GM23338 (cell line): ENCODE measurements around the gene HECTD1. TPM values are rescaled to one million over a fixed set of nuclear protein-coding genes. Genes with fewer than 3 reads are reported as not detected.

Source experiments
- ATAC-seq: fragments of 200-7000 bp; cut with Tn5 transposase; 3 replicates; pipeline ENCODE4 v1.9.1; 2020
- DNase-seq: peaks from one replicate; pipeline ENCODE4 v3.0.0-alpha.2; 2015; ENCODE audit warnings: low spot score
- H2AFZ ChIP-seq: fragments of 200-600 bp; sonication (generic); 2 replicates; pipeline ENCODE4 v1.8.0; 2016; ENCODE audit warnings: antibody characterized with exemption, mild to moderate bottlenecking, moderate library complexity
- H3F3A ChIP-seq: fragments of 200-600 bp; sonication (generic); replicated peaks from 2 replicates; pipeline ENCODE4 v1.8.0; 2017; ENCODE audit warnings: antibody characterized with exemption, mixed run types, low read depth
- H3K27ac ChIP-seq: fragments of 200-600 bp; sonication (generic); 2 replicates; pipeline ENCODE4 v1.6.1; 2016; ENCODE audit warnings: low read depth
- H3K27me3 ChIP-seq: fragments of 200-600 bp; sonication (generic); 2 replicates; pipeline ENCODE4 v1.8.0; 2016; ENCODE audit warnings: mild to moderate bottlenecking, mixed run types, moderate library complexity; ENCODE audit not compliant: insufficient read depth
- H3K36me3 ChIP-seq: fragments of 200-600 bp; sonication (generic); 2 replicates; pipeline ENCODE4 v1.8.0; 2016; ENCODE audit warnings: mild to moderate bottlenecking; ENCODE audit not compliant: insufficient read depth
- H3K4me1 ChIP-seq: fragments of 200-600 bp; sonication (generic); 2 replicates; pipeline ENCODE4 v1.8.0; 2016; ENCODE audit warnings: mild to moderate bottlenecking, moderate library complexity; ENCODE audit not compliant: insufficient read depth
- H3K4me2 ChIP-seq: fragments of 200-600 bp; sonication (generic); 2 replicates; pipeline ENCODE4 v1.7.1; 2017; ENCODE audit warnings: mixed run types
- H3K4me3 ChIP-seq: fragments of 200-600 bp; sonication (generic); 2 replicates; pipeline ENCODE4 v1.6.1; 2016; ENCODE audit warnings: mixed run types
- H3K79me2 ChIP-seq: fragments of 200-600 bp; sonication (generic); replicated peaks from 2 replicates; pipeline ENCODE4 v1.8.0; 2017; ENCODE audit warnings: mild to moderate bottlenecking; ENCODE audit not compliant: insufficient read depth
- H3K9me2 ChIP-seq: fragments of 200-600 bp; sonication (generic); 2 replicates; pipeline ENCODE4 v1.8.0; 2017; ENCODE audit not compliant: insufficient read depth
- H4K20me1 ChIP-seq: fragments of 200-600 bp; sonication (generic); replicated peaks from 2 replicates; pipeline ENCODE4 v1.8.0; 2017; ENCODE audit warnings: mild to moderate bottlenecking; ENCODE audit not compliant: insufficient read depth
- H3K27ac Mint-ChIP-seq: 2 replicates; pipeline ENCODE4 v1.8.0; 2020; ENCODE audit warnings: inconsistent platforms, mild to moderate bottlenecking, moderate library complexity, mixed read lengths
- H3K27me3 Mint-ChIP-seq: 3 replicates; pipeline ENCODE4 v1.8.0; 2022; ENCODE audit warnings: low read depth, mild to moderate bottlenecking, moderate library complexity, mixed read lengths, inconsistent platforms; ENCODE audit not compliant: insufficient read depth, poor library complexity
- H3K36me3 Mint-ChIP-seq: 3 replicates; pipeline ENCODE4 v1.8.0; 2021; ENCODE audit warnings: low read depth, mild to moderate bottlenecking, inconsistent platforms, moderate library complexity, mixed read lengths
- H3K4me1 Mint-ChIP-seq: 3 replicates; pipeline ENCODE4 v1.8.0; 2020; ENCODE audit warnings: mild to moderate bottlenecking, inconsistent platforms, mixed read lengths
- H3K4me3 Mint-ChIP-seq: 3 replicates; pipeline ENCODE4 v1.8.0; 2021; ENCODE audit warnings: moderate library complexity, mild to moderate bottlenecking, inconsistent platforms, mixed read lengths
- H3K9me3 Mint-ChIP-seq: 3 replicates; pipeline ENCODE4 v1.8.0; 2020; ENCODE audit warnings: moderate library complexity, mild to moderate bottlenecking, inconsistent platforms, mixed read lengths
- CREB1 ChIP-seq: fragments of 250-450 bp; sonication (Bioruptor Pico); IDR thresholded peaks from 2 replicates; pipeline ENCODE4 v1.5.0; 2020; ENCODE audit warnings: low read depth, mild to moderate bottlenecking, moderate library complexity
- ETS1 ChIP-seq: IDR thresholded peaks from 2 replicates; pipeline ENCODE4 v1.6.1; 2016; ENCODE audit warnings: antibody characterized with exemption
- EZH2 ChIP-seq: fragments of 200-600 bp; sonication (generic); IDR thresholded peaks from one replicate; pipeline ENCODE4 v1.8.0; 2017; ENCODE audit warnings: antibody characterized with exemption, mild to moderate bottlenecking, low read depth; ENCODE audit not compliant: unreplicated experiment
- EZH2phosphoT487 ChIP-seq: fragments of 200-600 bp; sonication (generic); IDR thresholded peaks from one replicate; pipeline ENCODE4 v1.8.1; 2018; ENCODE audit warnings: antibody characterized with exemption; ENCODE audit not compliant: unreplicated experiment
- JUNB ChIP-seq: IDR thresholded peaks from one replicate; pipeline ENCODE4 v1.6.1; 2016; ENCODE audit warnings: antibody characterized with exemption; ENCODE audit not compliant: unreplicated experiment
- NANOG ChIP-seq: IDR thresholded peaks from 2 replicates; pipeline ENCODE4 v1.6.1; 2016; ENCODE audit warnings: antibody characterized with exemption, borderline replicate concordance
- POLR2AphosphoS5 ChIP-seq: IDR thresholded peaks from 2 replicates; pipeline ENCODE4 v1.6.1; 2016; ENCODE audit warnings: antibody characterized with exemption, low read depth
- STAT1 ChIP-seq: IDR thresholded peaks from one replicate; pipeline ENCODE4 v1.6.1; 2016; ENCODE audit warnings: antibody characterized with exemption; ENCODE audit not compliant: unreplicated experiment
- ZNF114 ChIP-seq: fragments of 250-450 bp; sonication (Bioruptor Pico); IDR thresholded peaks from 2 replicates; pipeline ENCODE4 v1.5.0; 2020; ENCODE audit warnings: mild to moderate bottlenecking, moderate library complexity
- ZNF331 ChIP-seq: fragments of 250-450 bp; sonication (Bioruptor Pico); IDR thresholded peaks from 2 replicates; pipeline ENCODE4 v1.5.0; 2020; ENCODE audit warnings: low read depth, mild to moderate bottlenecking, moderate library complexity
- polyA plus RNA-seq: library from polyadenylated mRNA; unstranded; fragments of >200 nt; fragmentation: Nextera tagmentation; extraction: Ambion mirVana; gene quantifications from 2 replicates; pipeline ENCODE4 v1.2.1, GENCODE V29; 2016
- total RNA-seq: library from RNA; depleted of rRNA; stranded (reverse); fragments of >200 nt; shearing (Covaris generic); gene quantifications from 2 replicates; pipeline ENCODE4 v1.2.3, GENCODE V29; 2014
- TF ChIP-seq, protein P1 (sequence below): fragments of 250-450 bp; sonication (Bioruptor Pico); IDR thresholded peaks from 2 replicates; pipeline ENCODE4 v1.5.0; 2020; ENCODE audit warnings: mild to moderate bottlenecking, moderate library complexity
- TF ChIP-seq, protein P2 (sequence below), 2 experiments: fragments of 200-600 bp in 1 of 2; sonication (generic) in 1 of 2; conservative IDR thresholded peaks; 2 replicates each; pipeline versions ENCODE4 v1.5.1 to v1.6.1; 2016 to 2017; ENCODE audit warnings: antibody characterized with exemption in 2 of 2, low read depth in 2 of 2, mild to moderate bottlenecking in 2 of 2, moderate library complexity in 1 of 2
- TF ChIP-seq, protein P3 (sequence below): IDR thresholded peaks from one replicate; pipeline ENCODE4 v1.6.1; 2018; ENCODE audit warnings: antibody characterized with exemption; ENCODE audit not compliant: unreplicated experiment

The HECTD1 gene
- total and polyA plus RNA-seq, 2 experiments from 2014 or later, result 42.1 to 132 TPM

GRCh38 chr14:31252865-31253264 lies 45.3 kb upstream of the HECTD1 start:
- TF ChIP-seq JUNB (no peak), ETS1 (no peak), POLR2AphosphoS5 (no peak), ZNF331 (CRISPR knock-in tag) (no peak), ZNF114 (no peak), STAT1 (no peak), NANOG (no peak), CREB1 (CRISPR knock-in tag) (no peak), EZH2 (no peak), EZH2phosphoT487 (no peak)
- TF ChIP-seq, protein P1, sequence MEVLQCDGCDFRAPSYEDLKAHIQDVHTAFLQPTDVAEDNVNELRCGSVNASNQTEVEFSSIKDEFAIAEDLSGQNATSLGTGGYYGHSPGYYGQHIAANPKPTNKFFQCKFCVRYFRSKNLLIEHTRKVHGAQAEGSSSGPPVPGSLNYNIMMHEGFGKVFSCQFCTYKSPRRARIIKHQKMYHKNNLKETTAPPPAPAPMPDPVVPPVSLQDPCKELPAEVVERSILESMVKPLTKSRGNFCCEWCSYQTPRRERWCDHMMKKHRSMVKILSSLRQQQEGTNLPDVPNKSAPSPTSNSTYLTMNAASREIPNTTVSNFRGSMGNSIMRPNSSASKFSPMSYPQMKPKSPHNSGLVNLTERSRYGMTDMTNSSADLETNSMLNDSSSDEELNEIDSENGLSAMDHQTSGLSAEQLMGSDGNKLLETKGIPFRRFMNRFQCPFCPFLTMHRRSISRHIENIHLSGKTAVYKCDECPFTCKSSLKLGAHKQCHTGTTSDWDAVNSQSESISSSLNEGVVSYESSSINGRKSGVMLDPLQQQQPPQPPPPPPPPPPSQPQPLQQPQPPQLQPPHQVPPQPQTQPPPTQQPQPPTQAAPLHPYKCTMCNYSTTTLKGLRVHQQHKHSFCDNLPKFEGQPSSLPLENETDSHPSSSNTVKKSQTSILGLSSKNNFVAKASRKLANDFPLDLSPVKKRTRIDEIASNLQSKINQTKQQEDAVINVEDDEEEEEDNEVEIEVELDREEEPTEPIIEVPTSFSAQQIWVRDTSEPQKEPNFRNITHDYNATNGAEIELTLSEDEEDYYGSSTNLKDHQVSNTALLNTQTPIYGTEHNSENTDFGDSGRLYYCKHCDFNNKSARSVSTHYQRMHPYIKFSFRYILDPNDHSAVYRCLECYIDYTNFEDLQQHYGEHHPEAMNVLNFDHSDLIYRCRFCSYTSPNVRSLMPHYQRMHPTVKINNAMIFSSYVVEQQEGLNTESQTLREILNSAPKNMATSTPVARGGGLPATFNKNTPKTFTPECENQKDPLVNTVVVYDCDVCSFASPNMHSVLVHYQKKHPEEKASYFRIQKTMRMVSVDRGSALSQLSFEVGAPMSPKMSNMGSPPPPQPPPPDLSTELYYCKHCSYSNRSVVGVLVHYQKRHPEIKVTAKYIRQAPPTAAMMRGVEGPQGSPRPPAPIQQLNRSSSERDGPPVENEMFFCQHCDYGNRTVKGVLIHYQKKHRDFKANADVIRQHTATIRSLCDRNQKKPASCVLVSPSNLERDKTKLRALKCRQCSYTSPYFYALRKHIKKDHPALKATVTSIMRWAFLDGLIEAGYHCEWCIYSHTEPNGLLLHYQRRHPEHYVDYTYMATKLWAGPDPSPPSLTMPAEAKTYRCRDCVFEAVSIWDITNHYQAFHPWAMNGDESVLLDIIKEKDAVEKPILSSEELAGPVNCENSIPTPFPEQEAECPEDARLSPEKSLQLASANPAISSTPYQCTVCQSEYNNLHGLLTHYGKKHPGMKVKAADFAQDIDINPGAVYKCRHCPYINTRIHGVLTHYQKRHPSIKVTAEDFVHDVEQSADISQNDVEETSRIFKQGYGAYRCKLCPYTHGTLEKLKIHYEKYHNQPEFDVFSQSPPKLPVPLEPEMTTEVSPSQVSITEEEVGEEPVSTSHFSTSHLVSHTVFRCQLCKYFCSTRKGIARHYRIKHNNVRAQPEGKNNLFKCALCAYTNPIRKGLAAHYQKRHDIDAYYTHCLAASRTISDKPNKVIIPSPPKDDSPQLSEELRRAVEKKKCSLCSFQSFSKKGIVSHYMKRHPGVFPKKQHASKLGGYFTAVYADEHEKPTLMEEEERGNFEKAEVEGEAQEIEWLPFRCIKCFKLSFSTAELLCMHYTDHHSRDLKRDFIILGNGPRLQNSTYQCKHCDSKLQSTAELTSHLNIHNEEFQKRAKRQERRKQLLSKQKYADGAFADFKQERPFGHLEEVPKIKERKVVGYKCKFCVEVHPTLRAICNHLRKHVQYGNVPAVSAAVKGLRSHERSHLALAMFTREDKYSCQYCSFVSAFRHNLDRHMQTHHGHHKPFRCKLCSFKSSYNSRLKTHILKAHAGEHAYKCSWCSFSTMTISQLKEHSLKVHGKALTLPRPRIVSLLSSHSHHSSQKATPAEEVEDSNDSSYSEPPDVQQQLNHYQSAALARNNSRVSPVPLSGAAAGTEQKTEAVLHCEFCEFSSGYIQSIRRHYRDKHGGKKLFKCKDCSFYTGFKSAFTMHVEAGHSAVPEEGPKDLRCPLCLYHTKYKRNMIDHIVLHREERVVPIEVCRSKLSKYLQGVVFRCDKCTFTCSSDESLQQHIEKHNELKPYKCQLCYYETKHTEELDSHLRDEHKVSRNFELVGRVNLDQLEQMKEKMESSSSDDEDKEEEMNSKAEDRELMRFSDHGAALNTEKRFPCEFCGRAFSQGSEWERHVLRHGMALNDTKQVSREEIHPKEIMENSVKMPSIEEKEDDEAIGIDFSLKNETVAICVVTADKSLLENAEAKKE (CRISPR knock-in tag), result no peak
- TF ChIP-seq, protein P2, sequence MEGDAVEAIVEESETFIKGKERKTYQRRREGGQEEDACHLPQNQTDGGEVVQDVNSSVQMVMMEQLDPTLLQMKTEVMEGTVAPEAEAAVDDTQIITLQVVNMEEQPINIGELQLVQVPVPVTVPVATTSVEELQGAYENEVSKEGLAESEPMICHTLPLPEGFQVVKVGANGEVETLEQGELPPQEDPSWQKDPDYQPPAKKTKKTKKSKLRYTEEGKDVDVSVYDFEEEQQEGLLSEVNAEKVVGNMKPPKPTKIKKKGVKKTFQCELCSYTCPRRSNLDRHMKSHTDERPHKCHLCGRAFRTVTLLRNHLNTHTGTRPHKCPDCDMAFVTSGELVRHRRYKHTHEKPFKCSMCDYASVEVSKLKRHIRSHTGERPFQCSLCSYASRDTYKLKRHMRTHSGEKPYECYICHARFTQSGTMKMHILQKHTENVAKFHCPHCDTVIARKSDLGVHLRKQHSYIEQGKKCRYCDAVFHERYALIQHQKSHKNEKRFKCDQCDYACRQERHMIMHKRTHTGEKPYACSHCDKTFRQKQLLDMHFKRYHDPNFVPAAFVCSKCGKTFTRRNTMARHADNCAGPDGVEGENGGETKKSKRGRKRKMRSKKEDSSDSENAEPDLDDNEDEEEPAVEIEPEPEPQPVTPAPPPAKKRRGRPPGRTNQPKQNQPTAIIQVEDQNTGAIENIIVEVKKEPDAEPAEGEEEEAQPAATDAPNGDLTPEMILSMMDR (conservative IDR thresholded peaks at IDR 0.05; ENCODE audit: low read depth in 2 of 2), result no peak
- TF ChIP-seq, protein P3, sequence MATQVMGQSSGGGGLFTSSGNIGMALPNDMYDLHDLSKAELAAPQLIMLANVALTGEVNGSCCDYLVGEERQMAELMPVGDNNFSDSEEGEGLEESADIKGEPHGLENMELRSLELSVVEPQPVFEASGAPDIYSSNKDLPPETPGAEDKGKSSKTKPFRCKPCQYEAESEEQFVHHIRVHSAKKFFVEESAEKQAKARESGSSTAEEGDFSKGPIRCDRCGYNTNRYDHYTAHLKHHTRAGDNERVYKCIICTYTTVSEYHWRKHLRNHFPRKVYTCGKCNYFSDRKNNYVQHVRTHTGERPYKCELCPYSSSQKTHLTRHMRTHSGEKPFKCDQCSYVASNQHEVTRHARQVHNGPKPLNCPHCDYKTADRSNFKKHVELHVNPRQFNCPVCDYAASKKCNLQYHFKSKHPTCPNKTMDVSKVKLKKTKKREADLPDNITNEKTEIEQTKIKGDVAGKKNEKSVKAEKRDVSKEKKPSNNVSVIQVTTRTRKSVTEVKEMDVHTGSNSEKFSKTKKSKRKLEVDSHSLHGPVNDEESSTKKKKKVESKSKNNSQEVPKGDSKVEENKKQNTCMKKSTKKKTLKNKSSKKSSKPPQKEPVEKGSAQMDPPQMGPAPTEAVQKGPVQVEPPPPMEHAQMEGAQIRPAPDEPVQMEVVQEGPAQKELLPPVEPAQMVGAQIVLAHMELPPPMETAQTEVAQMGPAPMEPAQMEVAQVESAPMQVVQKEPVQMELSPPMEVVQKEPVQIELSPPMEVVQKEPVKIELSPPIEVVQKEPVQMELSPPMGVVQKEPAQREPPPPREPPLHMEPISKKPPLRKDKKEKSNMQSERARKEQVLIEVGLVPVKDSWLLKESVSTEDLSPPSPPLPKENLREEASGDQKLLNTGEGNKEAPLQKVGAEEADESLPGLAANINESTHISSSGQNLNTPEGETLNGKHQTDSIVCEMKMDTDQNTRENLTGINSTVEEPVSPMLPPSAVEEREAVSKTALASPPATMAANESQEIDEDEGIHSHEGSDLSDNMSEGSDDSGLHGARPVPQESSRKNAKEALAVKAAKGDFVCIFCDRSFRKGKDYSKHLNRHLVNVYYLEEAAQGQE, result no peak
- H3K9me3 Mint-ChIP-seq, result peaks cover 3% of the 10 kb centered on the region; the same call in 2 of the 3 replicates
- H3K4me2 ChIP-seq, result no peak overlapping the region

More at GRCh38 chr14:31252865-31253264, 45.3 kb upstream of the HECTD1 start:
- no peak overlapping the region for H3K27ac ChIP-seq
- no peaks in the 10 kb centered on the region for H3K9me2 ChIP-seq
- Mint-ChIP-seq H3K36me3 (peaks cover 2% of the 10 kb centered on the region; the same call in 1 of the 3 replicates), H3K4me1 (no peaks in the 10 kb centered on the region), H3K27me3 (peaks cover 6% of the 10 kb centered on the region), H3K27ac (no peak overlapping the region), H3K4me3 (no peak overlapping the region)
- no peaks in the 10 kb centered on the region for H3F3A ChIP-seq
- no peaks in the 10 kb centered on the region for H4K20me1 ChIP-seq
- no peaks in the 10 kb centered on the region for H3K4me1 ChIP-seq
- no peaks in the 10 kb centered on the region for H3K79me2 ChIP-seq
- H3K4me3 ChIP-seq, result no peak overlapping the region
- no peaks in the 10 kb centered on the region for H3K36me3 ChIP-seq
- no peak overlapping the region for H2AFZ ChIP-seq
- DNase-seq, result no peak
- no peaks in the 10 kb centered on the region for H3K27me3 ChIP-seq
- no peak for ATAC-seq
